ENCODE results near the gene PILRA.
"Not testable (repeated sequence)": the region's sequence is repeated elsewhere in the genome, so short reads cannot be mapped to it uniquely, and the experiment has no call there.

DNA sequence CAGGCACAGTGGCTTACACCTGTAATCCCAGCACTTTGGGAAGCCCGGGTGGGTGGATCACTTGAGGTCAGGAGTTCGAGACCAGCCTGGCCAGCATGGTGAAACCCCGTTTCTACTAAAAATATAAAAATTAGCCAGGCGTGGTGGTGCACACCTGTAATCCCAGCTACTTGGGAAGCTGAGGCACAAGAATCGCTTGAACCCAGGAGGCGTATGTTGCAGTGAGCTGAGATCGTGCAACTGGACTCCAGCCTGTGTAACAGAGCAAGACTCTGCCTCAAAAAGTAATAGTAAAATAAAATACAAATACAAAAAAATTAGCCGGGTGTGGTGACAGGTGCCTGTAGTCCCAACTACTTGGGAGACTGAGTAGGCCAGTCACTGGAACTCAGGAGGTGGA, 65.4 kb downstream of the PILRA start:
- not testable (repeated sequence) for TF ChIP-seq POLR2AphosphoS5, GABPA (IDR thresholded peaks at IDR 0.05; ENCODE audit: low read depth)
- TF ChIP-seq, protein P1, sequence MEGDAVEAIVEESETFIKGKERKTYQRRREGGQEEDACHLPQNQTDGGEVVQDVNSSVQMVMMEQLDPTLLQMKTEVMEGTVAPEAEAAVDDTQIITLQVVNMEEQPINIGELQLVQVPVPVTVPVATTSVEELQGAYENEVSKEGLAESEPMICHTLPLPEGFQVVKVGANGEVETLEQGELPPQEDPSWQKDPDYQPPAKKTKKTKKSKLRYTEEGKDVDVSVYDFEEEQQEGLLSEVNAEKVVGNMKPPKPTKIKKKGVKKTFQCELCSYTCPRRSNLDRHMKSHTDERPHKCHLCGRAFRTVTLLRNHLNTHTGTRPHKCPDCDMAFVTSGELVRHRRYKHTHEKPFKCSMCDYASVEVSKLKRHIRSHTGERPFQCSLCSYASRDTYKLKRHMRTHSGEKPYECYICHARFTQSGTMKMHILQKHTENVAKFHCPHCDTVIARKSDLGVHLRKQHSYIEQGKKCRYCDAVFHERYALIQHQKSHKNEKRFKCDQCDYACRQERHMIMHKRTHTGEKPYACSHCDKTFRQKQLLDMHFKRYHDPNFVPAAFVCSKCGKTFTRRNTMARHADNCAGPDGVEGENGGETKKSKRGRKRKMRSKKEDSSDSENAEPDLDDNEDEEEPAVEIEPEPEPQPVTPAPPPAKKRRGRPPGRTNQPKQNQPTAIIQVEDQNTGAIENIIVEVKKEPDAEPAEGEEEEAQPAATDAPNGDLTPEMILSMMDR (IDR thresholded peaks at IDR 0.05; ENCODE audit: insufficient read depth, low read length), result not testable (repeated sequence)
- TF ChIP-seq, protein P2, sequence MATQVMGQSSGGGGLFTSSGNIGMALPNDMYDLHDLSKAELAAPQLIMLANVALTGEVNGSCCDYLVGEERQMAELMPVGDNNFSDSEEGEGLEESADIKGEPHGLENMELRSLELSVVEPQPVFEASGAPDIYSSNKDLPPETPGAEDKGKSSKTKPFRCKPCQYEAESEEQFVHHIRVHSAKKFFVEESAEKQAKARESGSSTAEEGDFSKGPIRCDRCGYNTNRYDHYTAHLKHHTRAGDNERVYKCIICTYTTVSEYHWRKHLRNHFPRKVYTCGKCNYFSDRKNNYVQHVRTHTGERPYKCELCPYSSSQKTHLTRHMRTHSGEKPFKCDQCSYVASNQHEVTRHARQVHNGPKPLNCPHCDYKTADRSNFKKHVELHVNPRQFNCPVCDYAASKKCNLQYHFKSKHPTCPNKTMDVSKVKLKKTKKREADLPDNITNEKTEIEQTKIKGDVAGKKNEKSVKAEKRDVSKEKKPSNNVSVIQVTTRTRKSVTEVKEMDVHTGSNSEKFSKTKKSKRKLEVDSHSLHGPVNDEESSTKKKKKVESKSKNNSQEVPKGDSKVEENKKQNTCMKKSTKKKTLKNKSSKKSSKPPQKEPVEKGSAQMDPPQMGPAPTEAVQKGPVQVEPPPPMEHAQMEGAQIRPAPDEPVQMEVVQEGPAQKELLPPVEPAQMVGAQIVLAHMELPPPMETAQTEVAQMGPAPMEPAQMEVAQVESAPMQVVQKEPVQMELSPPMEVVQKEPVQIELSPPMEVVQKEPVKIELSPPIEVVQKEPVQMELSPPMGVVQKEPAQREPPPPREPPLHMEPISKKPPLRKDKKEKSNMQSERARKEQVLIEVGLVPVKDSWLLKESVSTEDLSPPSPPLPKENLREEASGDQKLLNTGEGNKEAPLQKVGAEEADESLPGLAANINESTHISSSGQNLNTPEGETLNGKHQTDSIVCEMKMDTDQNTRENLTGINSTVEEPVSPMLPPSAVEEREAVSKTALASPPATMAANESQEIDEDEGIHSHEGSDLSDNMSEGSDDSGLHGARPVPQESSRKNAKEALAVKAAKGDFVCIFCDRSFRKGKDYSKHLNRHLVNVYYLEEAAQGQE (IDR thresholded peaks at IDR 0.05; ENCODE audit: insufficient replicate concordance, low read depth), result not testable (repeated sequence)
